ENCODE measurements around the gene SACM1L. TPM values are rescaled to one million over a fixed set of nuclear protein-coding genes. Genes with fewer than 3 reads are reported as not detected.

Gene SACM1L
- total and polyA plus RNA-seq, 2 of the 8 experiments (the other 6 are each of a cell fraction or from before 2014, with no cell fraction given), result 20.1 to 61.0 TPM

GRCh38 chr3:45665101-45665572 is 24.1 kb upstream of the SACM1L start:
- no peaks in the 10 kb centered on the region for H4K20me1 ChIP-seq (replicated peaks in 1 of 2; ENCODE audit: control insufficient read depth in 1 of 2, insufficient read depth in 2 of 2, low read length in 2 of 2)
- H2BK120ac ChIP-seq (replicated peaks; ENCODE audit: low read depth, low read length), result no peak overlapping the region
- no peak for DNase-seq (ENCODE audit: low read depth in 1 of 2, low spot score in 2 of 2)
- H2BK12ac ChIP-seq (ENCODE audit: low read depth, low read length), result no peak overlapping the region
- no peak overlapping the region for H3K27ac ChIP-seq (ENCODE audit: low read depth, low read length)
- 89% methylated on average over 9 of the region's 9 CpGs; no CpG with 5 or more reads in 1 of the 2 experiments for WGBS, 2 experiments (ENCODE audit: extremely low coverage in 1 of 2, insufficient coverage in 1 of 2, insufficient read length in 1 of 2, insufficient replicate concordance in 2 of 2, low coverage in 1 of 2, low lambda C conversion rate in 2 of 2, missing lambda C conversion rate in 1 of 2)
- H2AFZ ChIP-seq (ENCODE audit: low read length), result no peak overlapping the region
- no peak overlapping the region for H3K4me3 ChIP-seq (ENCODE audit: extremely low read depth in 1 of 4, insufficient read depth in 2 of 4, low read depth in 3 of 4, low read length in 4 of 4)
- ChIA-PET CTCF (ENCODE audit: partially characterized antibody) (interaction anchor here (0.7 to 6.0 kb wide), 25 partner anchors 10 to 621 kb away, joined by 3 to 36 read pairs (median 4); no protein-coding TSS in a partner anchor), POLR2A (ENCODE audit: partially characterized antibody) (no interaction called here)
- no peak for FAIRE-seq
- H3K4me2 ChIP-seq (ENCODE audit: insufficient read depth in 1 of 2, low read depth in 2 of 2, low read length in 2 of 2), result no peak overlapping the region
- H3K9me3 ChIP-seq (ENCODE audit: insufficient read depth in 2 of 2, low read depth in 1 of 2, low read length in 1 of 2), result no peaks in the 10 kb centered on the region
- no peak overlapping the region for H3K14ac ChIP-seq (ENCODE audit: insufficient read length)
- H4K91ac ChIP-seq (replicated peaks; ENCODE audit: insufficient read length, low read length), result no peak overlapping the region
- no peak overlapping the region for H3K23ac ChIP-seq (ENCODE audit: insufficient read length)
- H2BK15ac ChIP-seq (ENCODE audit: low read length), result no peak overlapping the region
- TF ChIP-seq KDM5A (IDR thresholded peaks at IDR 0.05; ENCODE audit: low read length) (no peak), TCF12 (IDR thresholded peaks at IDR 0.05; ENCODE audit: low read depth, low read length) (0 out of 2 replicates have a peak, but pooled peaks have one; percentile 59), POLR2AphosphoS5 (IDR thresholded peaks at IDR 0.05; ENCODE audit: low read depth, low read length) (no peak), POU5F1 (IDR thresholded peaks at IDR 0.05; ENCODE audit: low read depth, low read length) (peak; percentile 96), CTCF (IDR thresholded peaks at IDR 0.05; ENCODE audit: control extremely low read depth in 1 of 3, insufficient read depth in 1 of 3, low read depth in 1 of 3, low read length in 3 of 3) (peak; percentile 94 to 99 (median 99)), RAD21 (IDR thresholded peaks at IDR 0.05 in 1 of 2, conservative IDR thresholded peaks at IDR 0.05 in 1 of 2; ENCODE audit: low read depth in 2 of 2, low read length in 2 of 2) (peak; percentile 69 to 79), CEBPB (IDR thresholded peaks at IDR 0.05; ENCODE audit: low read depth, low read length) (no peak), SRF (IDR thresholded peaks at IDR 0.05; ENCODE audit: low read depth, low read length) (no peak), SIRT6 (IDR thresholded peaks at IDR 0.05; ENCODE audit: low read length) (no peak), TEAD4 (IDR thresholded peaks at IDR 0.05; ENCODE audit: low read depth, low read length) (0 out of 2 replicates have a peak, but pooled peaks have one; percentile 36), ASH2L (IDR thresholded peaks at IDR 0.05; ENCODE audit: low read length) (no peak)
- H3K79me1 ChIP-seq (ENCODE audit: low read depth, low read length), result no peaks in the 10 kb centered on the region
- H3K79me2 ChIP-seq (ENCODE audit: control insufficient read depth in 1 of 2, insufficient read depth in 2 of 2, low read length in 2 of 2), result no peaks in the 10 kb centered on the region
- H3K9ac ChIP-seq (replicated peaks in 1 of 4; ENCODE audit: extremely low read depth in 1 of 4, low read depth in 3 of 4, low read length in 3 of 4), result no peak overlapping the region
- H2BK5ac ChIP-seq (ENCODE audit: low read depth, low read length), result no peak overlapping the region
- H2BK20ac ChIP-seq (ENCODE audit: low read length), result no peak overlapping the region
- no peak overlapping the region for H3K4ac ChIP-seq (replicated peaks; ENCODE audit: insufficient read length, low read depth, low read length)
- peaks cover 2 to 17% (median 4%) of the 10 kb centered on the region in 4 experiments; a peak in 4 of 8 replicates for H3K36me3 ChIP-seq (ENCODE audit: control insufficient read depth in 2 of 4, insufficient read depth in 4 of 4, low read length in 3 of 4)
- H3K18ac ChIP-seq (ENCODE audit: extremely low read depth, low read length), result no peak overlapping the region
- H4K8ac ChIP-seq (ENCODE audit: extremely low read depth, insufficient read depth, low read length), result no peak overlapping the region
- no peak overlapping the region for H3K56ac ChIP-seq (replicated peaks; ENCODE audit: insufficient read length, low read depth, low read length)
- no peaks in the 10 kb centered on the region for H3K4me1 ChIP-seq (replicated peaks in 1 of 4; ENCODE audit: control insufficient read depth in 3 of 4, insufficient read depth in 4 of 4, low read length in 3 of 4)
- no peak overlapping the region for H4K5ac ChIP-seq (ENCODE audit: insufficient read length, low read depth, low read length)
- H2AK5ac ChIP-seq (ENCODE audit: low read depth, low read length), result no peak overlapping the region
- no peaks in the 10 kb centered on the region for H3K23me2 ChIP-seq (ENCODE audit: low read depth, low read length)
- H3K27me3 ChIP-seq (replicated peaks in 1 of 4; ENCODE audit: control insufficient read depth in 3 of 4, extremely low read depth in 1 of 4, insufficient read depth in 3 of 4, low read length in 3 of 4), result no peaks in the 10 kb centered on the region

Data from H1 (cell line).